Type B pancreatic cell (in vitro differentiated cells): Measurements from ENCODE around the gene RUNDC1. TPM values are rescaled to one million over a fixed set of nuclear protein-coding genes. Genes with fewer than 3 reads are reported as not detected.
A peak's percentile ranks its signal among the peaks of the same experiment; 100 is the strongest.

Experiments
- DNase-seq: peaks from one replicate; pipeline ENCODE4 v3.0.0; 2021; ENCODE audit warnings: mixed read lengths; ENCODE audit not compliant: unreplicated experiment; ENCODE audit errors: extremely low spot score
- H3K27ac Mint-ChIP-seq: 2 replicates; pipeline ENCODE4 v1.8.0; 2021; ENCODE audit warnings: mild to moderate bottlenecking, mixed read lengths
- H3K27me3 Mint-ChIP-seq: 2 replicates; pipeline ENCODE4 v1.8.0; 2021; ENCODE audit warnings: mixed read lengths
- H3K36me3 Mint-ChIP-seq: 2 replicates; pipeline ENCODE4 v1.8.0; 2021; ENCODE audit warnings: mixed read lengths
- H3K4me1 Mint-ChIP-seq: one replicate; pipeline ENCODE4 v1.8.0; 2021; ENCODE audit warnings: mixed read lengths; ENCODE audit not compliant: unreplicated experiment
- H3K4me3 Mint-ChIP-seq: 2 replicates; pipeline ENCODE4 v1.8.0; 2021; ENCODE audit warnings: mild to moderate bottlenecking, mixed read lengths
- H3K9me3 Mint-ChIP-seq: 2 replicates; pipeline ENCODE4 v1.8.0; 2021; ENCODE audit warnings: mixed read lengths
- total RNA-seq: library from RNA; stranded (reverse); gene quantifications from 2 replicates; pipeline ENCODE4 v1.2.1, GENCODE V29; 2021; ENCODE audit warnings: low replicate concordance
- TF ChIP-seq, protein P1 (sequence below): fragments of 200-600 bp; sonication (generic); conservative IDR thresholded peaks from 2 replicates; pipeline ENCODE4 v1.5.0; 2021; ENCODE audit warnings: antibody characterized with exemption, mild to moderate bottlenecking

The RUNDC1 gene
- total RNA-seq, 1 donor from 2014 or later = 18.2 TPM

DNA sequence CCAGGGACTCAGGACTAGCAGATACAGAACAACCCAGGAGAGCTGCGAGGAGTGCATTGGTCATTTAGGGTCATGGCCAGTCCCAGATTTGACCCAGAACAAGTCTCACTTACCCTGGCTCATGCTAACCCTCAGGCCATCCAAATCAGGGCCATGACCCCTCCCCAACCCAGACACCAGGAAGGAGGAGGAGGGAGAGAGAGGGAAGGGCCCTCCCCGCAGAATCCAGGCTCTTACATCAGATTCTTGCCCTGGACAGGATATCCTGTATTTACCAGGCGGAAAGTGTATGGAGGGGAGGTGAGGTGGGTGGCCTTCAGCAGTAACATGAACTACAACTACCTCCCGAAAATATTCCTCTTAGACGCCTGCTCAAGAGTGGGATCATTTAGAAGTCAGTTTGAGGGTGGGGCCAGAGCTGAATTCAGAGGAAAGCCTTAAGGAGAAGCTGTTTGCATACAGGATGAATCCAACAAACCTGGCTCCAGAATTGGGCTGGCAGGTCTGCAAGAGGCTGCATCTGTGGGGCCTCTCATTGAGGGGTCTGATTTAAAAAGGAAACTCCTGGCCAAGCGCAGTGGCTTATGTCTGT, 39.8 kb downstream of the RUNDC1 start:
- no peaks in the 10 kb centered on the region for H3K9me3 Mint-ChIP-seq
- peaks cover 4% of the 10 kb centered on the region for H3K27me3 Mint-ChIP-seq
- peaks cover 8% of the 10 kb centered on the region for H3K36me3 Mint-ChIP-seq
- no peak for DNase-seq
- TF ChIP-seq, protein P1, sequence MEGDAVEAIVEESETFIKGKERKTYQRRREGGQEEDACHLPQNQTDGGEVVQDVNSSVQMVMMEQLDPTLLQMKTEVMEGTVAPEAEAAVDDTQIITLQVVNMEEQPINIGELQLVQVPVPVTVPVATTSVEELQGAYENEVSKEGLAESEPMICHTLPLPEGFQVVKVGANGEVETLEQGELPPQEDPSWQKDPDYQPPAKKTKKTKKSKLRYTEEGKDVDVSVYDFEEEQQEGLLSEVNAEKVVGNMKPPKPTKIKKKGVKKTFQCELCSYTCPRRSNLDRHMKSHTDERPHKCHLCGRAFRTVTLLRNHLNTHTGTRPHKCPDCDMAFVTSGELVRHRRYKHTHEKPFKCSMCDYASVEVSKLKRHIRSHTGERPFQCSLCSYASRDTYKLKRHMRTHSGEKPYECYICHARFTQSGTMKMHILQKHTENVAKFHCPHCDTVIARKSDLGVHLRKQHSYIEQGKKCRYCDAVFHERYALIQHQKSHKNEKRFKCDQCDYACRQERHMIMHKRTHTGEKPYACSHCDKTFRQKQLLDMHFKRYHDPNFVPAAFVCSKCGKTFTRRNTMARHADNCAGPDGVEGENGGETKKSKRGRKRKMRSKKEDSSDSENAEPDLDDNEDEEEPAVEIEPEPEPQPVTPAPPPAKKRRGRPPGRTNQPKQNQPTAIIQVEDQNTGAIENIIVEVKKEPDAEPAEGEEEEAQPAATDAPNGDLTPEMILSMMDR = no peak
- H3K27ac Mint-ChIP-seq = peak overlapping the region; percentile 98
- peaks cover 36% of the 10 kb centered on the region for H3K4me1 Mint-ChIP-seq
- peak overlapping the region; percentile 93 for H3K4me3 Mint-ChIP-seq

DNA sequence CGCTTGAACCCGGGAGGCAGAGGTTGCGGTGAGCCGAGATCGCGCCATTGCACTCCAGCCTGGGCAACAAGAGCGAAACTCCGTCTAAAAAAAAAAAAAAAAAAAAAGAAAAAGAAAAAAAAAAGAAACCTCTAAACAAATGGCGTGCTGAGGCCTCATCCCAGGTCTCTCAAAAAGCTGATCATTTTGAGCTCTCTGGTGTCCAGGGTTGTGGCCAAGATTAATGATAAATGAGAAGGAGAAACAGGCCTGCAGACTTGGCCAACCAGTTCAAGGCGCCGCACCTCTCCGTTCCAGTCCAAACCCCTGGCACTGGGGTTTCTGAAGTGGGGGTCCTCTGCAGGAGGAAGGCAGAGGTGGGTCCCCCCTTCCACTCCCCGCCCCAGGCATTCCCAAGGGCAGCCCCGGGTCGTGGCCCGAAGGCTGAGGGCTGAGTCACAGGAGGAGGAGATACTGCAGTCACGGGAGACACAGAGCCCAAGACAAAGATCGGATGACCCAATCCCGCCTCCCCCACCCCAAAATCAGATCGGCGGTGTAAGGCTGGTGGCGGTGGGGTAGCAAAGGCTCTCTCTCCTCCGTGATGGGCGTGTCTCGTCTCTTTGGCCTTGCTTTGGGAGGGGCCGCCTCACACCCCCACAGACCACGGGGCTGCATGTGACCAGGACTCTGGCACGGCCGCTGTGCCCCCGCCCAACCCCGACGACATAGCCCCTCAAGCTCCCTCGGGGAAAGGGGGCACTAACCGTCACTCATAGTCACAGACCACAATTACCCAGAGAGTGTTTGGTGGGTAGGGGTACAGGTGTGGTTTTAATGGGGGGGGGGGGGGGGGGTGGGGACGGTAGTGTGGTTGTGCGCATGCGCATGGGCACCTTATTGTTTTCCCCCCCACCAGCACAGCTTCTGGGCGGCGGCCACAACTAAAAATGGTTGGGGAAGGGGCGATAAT, 40.7 kb downstream of the RUNDC1 start:
- Mint-ChIP-seq H3K27ac (peak overlapping the region; percentile 98), H3K36me3 (peaks cover 4% of the 10 kb centered on the region), H3K4me3 (peak overlapping the region; percentile 93), H3K9me3 (no peaks in the 10 kb centered on the region), H3K4me1 (peaks cover 35% of the 10 kb centered on the region), H3K27me3 (peaks cover 4% of the 10 kb centered on the region)
- TF ChIP-seq, protein P1 = no peak
- no peak for DNase-seq

DNA sequence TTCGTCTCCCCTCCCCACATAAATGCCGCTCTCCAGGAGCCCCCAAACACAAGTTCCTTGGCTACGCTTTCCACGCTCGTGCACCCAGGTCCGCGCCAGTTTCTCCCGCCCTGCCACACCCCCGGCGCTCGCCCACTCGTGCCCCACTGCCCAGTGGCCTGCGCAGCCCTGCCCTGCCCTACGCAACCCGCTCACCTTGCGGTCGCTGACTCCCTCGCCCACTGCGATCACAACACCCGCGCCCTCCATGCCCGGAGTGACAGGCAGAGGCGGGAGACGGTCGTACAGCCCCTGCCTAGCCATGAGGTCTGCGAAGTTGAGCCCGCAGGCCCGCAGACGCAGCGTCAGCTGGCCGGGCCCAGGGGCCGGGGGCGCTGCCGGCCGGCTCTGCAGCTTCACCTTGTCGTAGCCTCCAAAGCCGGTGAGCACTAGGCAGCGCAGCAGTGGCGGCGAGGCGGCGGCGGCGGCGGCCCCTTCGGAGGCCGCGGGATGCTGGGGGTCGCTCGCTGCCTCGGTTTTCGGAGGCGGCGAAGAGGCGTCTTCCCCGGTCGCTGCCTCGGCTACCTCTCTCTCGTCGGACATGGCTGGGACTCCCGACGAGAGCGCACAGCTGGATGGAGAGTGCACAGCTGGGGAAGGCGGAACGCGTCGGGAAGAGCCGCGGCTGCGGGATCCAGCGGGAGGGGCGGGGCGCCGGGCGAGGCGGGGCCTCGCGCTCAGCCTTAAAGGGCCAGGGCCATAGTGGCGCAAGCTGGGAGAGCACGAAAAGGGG, 41.6 kb downstream of the RUNDC1 start, which contains the start of gene VAT1:
VAT1 (minus strand) TSS at position 645 of the 772 bp plus-strand sequence; CDS start at position 582, 63 bp downstream.
- DNase-seq = peak; percentile 80
- no peaks in the 10 kb centered on the region for H3K9me3 Mint-ChIP-seq
- peaks cover 37% of the 10 kb centered on the region for H3K4me1 Mint-ChIP-seq
- TF ChIP-seq, protein P1 = no peak
- peaks cover 4% of the 10 kb centered on the region for H3K27me3 Mint-ChIP-seq
- H3K36me3 Mint-ChIP-seq = peaks cover 4% of the 10 kb centered on the region
- peak within 1 kb of the TSS; percentile 93 for H3K4me3 Mint-ChIP-seq
- H3K27ac Mint-ChIP-seq = peak within 1 kb of the TSS; percentile 98

DNA sequence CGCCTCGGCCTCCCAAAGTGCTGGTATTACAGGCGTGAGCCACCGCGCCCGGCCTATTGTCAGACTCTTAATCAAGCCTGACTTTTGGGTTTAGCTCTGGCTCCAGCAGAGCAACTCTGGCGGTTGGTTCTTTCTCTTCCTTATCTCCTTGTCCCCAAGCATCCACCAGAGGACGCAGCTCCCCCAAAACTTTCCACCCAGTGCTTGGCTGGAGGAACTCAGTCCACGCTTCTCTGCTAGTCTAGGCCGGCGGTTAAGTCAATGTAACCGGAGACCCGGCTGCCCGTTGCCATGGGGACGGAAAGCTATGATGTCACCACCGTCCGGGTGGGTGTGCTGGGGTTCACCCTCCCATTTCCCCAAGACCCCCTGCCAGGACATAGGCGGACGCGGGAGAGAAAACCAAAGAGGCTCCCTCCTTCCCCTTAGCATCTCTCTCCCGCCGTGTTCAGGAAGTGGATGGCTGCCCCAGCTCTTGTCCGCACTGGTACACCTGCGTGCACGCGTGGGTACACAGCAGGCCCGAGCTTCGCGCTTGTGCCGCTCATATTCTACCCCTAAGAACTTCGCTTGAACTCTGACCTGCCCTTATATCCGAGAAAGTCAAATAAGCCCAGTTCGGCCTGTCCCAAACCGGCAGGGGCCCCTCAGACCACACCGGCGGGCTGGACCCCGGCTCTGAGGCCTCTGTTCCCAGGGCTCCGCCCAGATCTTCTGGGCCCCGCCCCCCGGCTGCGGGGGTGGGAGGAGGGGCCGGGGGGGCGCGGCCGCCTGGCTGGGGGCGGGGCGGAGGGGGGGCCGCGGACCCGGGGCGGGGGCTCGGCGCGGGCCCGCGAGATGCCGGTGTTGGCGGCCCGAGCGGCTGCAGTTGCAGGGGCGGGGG, 44.3 kb downstream of the RUNDC1 start, which contains the start of gene RND2:
RND2 (plus strand) TSS at position 825 of the 883 bp plus-strand sequence. CDS start 117 bp downstream, outside the sequence.
- Mint-ChIP-seq H3K27ac (peak within 1 kb of the TSS; percentile 92), H3K4me3 (peak within 1 kb of the TSS; percentile 93), H3K36me3 (no peaks in the 10 kb centered on the region), H3K4me1 (peaks cover 19% of the 10 kb centered on the region), H3K27me3 (peaks cover 4% of the 10 kb centered on the region), H3K9me3 (no peaks in the 10 kb centered on the region)
- TF ChIP-seq, protein P1 = peak; percentile 82
- DNase-seq = peak; percentile 89
